Immature natural killer cell (primary cell): ENCODE data around the gene PRIMPOL. TPM values are rescaled to one million over a fixed set of nuclear protein-coding genes. Genes with fewer than 3 reads are reported as not detected.
"Not testable (repeated sequence)": the region's sequence is repeated elsewhere in the genome, so short reads cannot be mapped to it uniquely, and the experiment has no call there.

Experiments used
- DNase-seq, 3 donors: peaks; one replicate each; pipeline ENCODE4 v3.0.0; 2022; ENCODE audit warnings: mixed read lengths in 1 of 3
- H3K27ac Mint-ChIP-seq, 6 donors: one replicate each; pipeline ENCODE4 v1.8.0; 2020; ENCODE audit warnings: mixed read lengths in 6 of 6, mild to moderate bottlenecking in 5 of 6, inconsistent platforms in 4 of 6, moderate library complexity in 3 of 6
- H3K27me3 Mint-ChIP-seq, 3 donors: one replicate each; pipeline ENCODE4 v1.8.0; 2020 to 2021; ENCODE audit warnings: low read depth in 3 of 3, mild to moderate bottlenecking in 3 of 3, mixed read lengths in 3 of 3, moderate library complexity in 3 of 3, inconsistent platforms in 1 of 3
- H3K36me3 Mint-ChIP-seq, 3 donors: one replicate each; pipeline ENCODE4 v1.8.0; 2020; ENCODE audit warnings: mixed read lengths in 3 of 3, inconsistent platforms in 2 of 3, mild to moderate bottlenecking in 2 of 3
- H3K4me1 Mint-ChIP-seq, 2 donors: one replicate each; pipeline ENCODE4 v1.8.0; 2020; ENCODE audit warnings: inconsistent platforms in 2 of 2, mild to moderate bottlenecking in 2 of 2, mixed read lengths in 2 of 2, moderate library complexity in 1 of 2
- H3K4me3 Mint-ChIP-seq, 5 donors: one replicate each; pipeline ENCODE4 v1.8.0; 2020; ENCODE audit warnings: mild to moderate bottlenecking in 5 of 5, mixed read lengths in 5 of 5, inconsistent platforms in 3 of 5, moderate library complexity in 3 of 5
- H3K9me3 Mint-ChIP-seq, 6 donors: one replicate each; pipeline ENCODE4 v1.8.0; 2020; ENCODE audit warnings: mild to moderate bottlenecking in 6 of 6, mixed read lengths in 6 of 6, inconsistent platforms in 4 of 6, moderate library complexity in 3 of 6
- polyA plus RNA-seq, 3 donors: library from polyadenylated mRNA; unstranded; fragments of 300-500 nt; fragmentation: Illumina TruSeq; gene quantifications; one replicate each; pipeline ENCODE4 v1.2.3, GENCODE V29; 2021

The PRIMPOL gene
- polyA plus RNA-seq, 3 donors from 2014 or later: 16.9 to 37.8 (median 21.0) TPM

DNA sequence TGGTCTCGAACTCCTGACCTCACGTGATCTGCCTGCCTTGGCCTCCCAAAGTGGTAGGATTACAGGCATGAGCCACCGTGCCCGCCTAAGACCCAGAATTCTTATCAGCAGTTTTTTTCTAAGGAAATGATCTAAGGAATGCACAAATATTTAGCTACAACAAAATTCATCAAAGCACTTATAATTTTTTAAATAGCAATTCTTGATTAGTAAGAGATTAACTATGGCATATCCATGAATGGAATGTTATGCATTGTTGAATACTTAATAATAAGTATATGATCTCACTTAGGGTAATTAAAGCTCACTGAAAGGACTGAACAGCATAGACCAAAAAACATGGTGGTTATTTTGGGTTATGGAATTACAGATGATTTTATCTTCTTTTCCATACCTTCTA lies 66.0 kb downstream of the PRIMPOL start:
- H3K4me1 Mint-ChIP-seq: no peaks in the 10 kb centered on the region
- H3K4me3 Mint-ChIP-seq: no peak overlapping the region
- H3K36me3 Mint-ChIP-seq: peaks cover 12 to 19% (median 13%) of the 10 kb centered on the region in 3 donors
- peaks cover 3 to 7% (median 5%) of the 10 kb centered on the region in 6 donors for H3K9me3 Mint-ChIP-seq
- no peak for DNase-seq
- no peak overlapping the region for H3K27ac Mint-ChIP-seq
- H3K27me3 Mint-ChIP-seq: no peaks in the 10 kb centered on the region

GRCh38 chr4:184719407-184719806 lies 69.9 kb downstream of the PRIMPOL start:
- H3K27ac Mint-ChIP-seq: no peak overlapping the region
- no peaks in the 10 kb centered on the region for H3K4me1 Mint-ChIP-seq
- peaks cover 5 to 19% (median 12%) of the 10 kb centered on the region in 6 donors for H3K9me3 Mint-ChIP-seq
- H3K36me3 Mint-ChIP-seq: peaks cover 28 to 42% (median 35%) of the 10 kb centered on the region in 3 donors
- H3K4me3 Mint-ChIP-seq: no peak overlapping the region
- no peak for DNase-seq
- H3K27me3 Mint-ChIP-seq: no peaks in the 10 kb centered on the region

- no peak overlapping the region for H3K4me3 Mint-ChIP-seq
- peaks cover 32 to 46% (median 39%) of the 10 kb centered on the region in 3 donors for H3K36me3 Mint-ChIP-seq
- H3K27me3 Mint-ChIP-seq: peaks cover 0 to 2% (median 0%) of the 10 kb centered on the region in 3 donors
- DNase-seq: no peak
- H3K9me3 Mint-ChIP-seq: peaks cover 5 to 19% (median 12%) of the 10 kb centered on the region in 6 donors
- H3K4me1 Mint-ChIP-seq: no peaks in the 10 kb centered on the region
- H3K27ac Mint-ChIP-seq: no peak overlapping the region
Measured at GRCh38 chr4:184721254-184721653, 71.7 kb downstream of the PRIMPOL start.

GRCh38 chr4:184722798-184723197 lies 73.3 kb downstream of the PRIMPOL start:
- Mint-ChIP-seq H3K4me1 (no peaks in the 10 kb centered on the region), H3K9me3 (peaks cover 5 to 19% (median 12%) of the 10 kb centered on the region in 6 donors), H3K36me3 (peaks cover 29 to 43% (median 39%) of the 10 kb centered on the region in 3 donors), H3K4me3 (no peak overlapping the region), H3K27me3 (peaks cover 0 to 3% (median 0%) of the 10 kb centered on the region in 3 donors), H3K27ac (no peak overlapping the region)
- DNase-seq: no peak

DNA sequence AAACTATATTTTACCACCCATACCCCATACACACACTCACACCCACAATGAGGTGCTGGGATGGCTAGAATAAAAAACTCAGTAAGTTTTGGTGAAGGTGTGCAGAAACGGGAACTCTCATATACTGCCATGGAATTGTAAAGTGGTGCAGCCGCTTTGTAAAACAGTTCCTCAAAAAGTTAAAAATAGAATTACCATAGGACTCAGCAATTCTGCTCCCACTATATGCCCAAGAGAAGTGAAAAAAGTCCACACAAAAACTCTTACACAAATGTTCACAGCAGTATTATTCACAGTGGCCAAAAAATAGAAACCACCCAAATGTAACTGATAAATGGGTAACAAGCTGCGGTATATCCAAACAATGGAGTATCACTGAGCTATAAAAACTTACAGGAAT lies 77.9 kb downstream of the PRIMPOL start:
- no peaks in the 10 kb centered on the region for H3K9me3 Mint-ChIP-seq
- H3K4me3 Mint-ChIP-seq: no peak overlapping the region
- peaks cover 5 to 11% (median 11%) of the 10 kb centered on the region in 3 donors for H3K36me3 Mint-ChIP-seq
- peaks cover 0 to 3% (median 3%) of the 10 kb centered on the region in 3 donors for H3K27me3 Mint-ChIP-seq
- H3K27ac Mint-ChIP-seq: no peak overlapping the region
- peaks cover 0 to 2% of the 10 kb centered on the region in 2 donors for H3K4me1 Mint-ChIP-seq
- DNase-seq: no peak

- H3K4me1 Mint-ChIP-seq: peaks cover 7 to 11% of the 10 kb centered on the region in 2 donors
- H3K9me3 Mint-ChIP-seq: no peaks in the 10 kb centered on the region
- DNase-seq: no peak
- H3K27ac Mint-ChIP-seq: no peak overlapping the region
- H3K4me3 Mint-ChIP-seq: no peak overlapping the region
- H3K36me3 Mint-ChIP-seq: peaks cover 5% of the 10 kb centered on the region in 3 donors
- peaks cover 0 to 8% (median 3%) of the 10 kb centered on the region in 3 donors for H3K27me3 Mint-ChIP-seq
Measured at GRCh38 chr4:184728858-184729257, 79.3 kb downstream of the PRIMPOL start.

DNA sequence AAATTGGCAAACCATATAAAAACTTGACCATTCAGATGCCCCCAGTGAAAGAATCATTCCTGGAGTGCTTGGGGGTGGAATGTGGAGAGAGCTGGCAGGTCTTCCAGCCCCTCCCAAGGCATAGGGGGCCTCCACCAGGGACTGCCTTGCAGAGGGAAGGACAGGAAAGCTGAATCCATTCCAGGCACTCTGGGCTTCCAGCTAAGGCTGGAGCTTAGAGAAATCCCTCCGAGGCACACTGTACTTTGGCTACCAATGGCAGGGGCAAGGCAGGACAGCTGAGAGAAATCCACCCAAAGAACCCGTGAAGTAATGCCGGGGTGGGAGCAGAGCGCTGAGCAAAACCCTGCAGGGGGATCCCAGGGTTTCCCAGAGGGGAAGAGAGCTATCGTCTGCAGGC lies 80.4 kb downstream of the PRIMPOL start:
- Mint-ChIP-seq H3K9me3 (no peaks in the 10 kb centered on the region), H3K36me3 (no peaks in the 10 kb centered on the region), H3K27me3 (peaks cover 3 to 12% (median 4%) of the 10 kb centered on the region in 3 donors), H3K4me3 (no peak overlapping the region), H3K4me1 (peaks cover 16 to 17% of the 10 kb centered on the region in 2 donors), H3K27ac (no peak overlapping the region)
- DNase-seq: no peak

GRCh38 chr4:184731056-184731455 lies 81.5 kb downstream of the PRIMPOL start:
- no peak for DNase-seq
- peaks cover 16 to 17% of the 10 kb centered on the region in 2 donors for H3K4me1 Mint-ChIP-seq
- peak overlapping the region in 1 of 6 donors; percentile 34 for H3K27ac Mint-ChIP-seq
- no peaks in the 10 kb centered on the region for H3K9me3 Mint-ChIP-seq
- peaks cover 4 to 12% (median 5%) of the 10 kb centered on the region in 3 donors for H3K27me3 Mint-ChIP-seq
- no peak overlapping the region for H3K4me3 Mint-ChIP-seq
- no peaks in the 10 kb centered on the region for H3K36me3 Mint-ChIP-seq

DNA sequence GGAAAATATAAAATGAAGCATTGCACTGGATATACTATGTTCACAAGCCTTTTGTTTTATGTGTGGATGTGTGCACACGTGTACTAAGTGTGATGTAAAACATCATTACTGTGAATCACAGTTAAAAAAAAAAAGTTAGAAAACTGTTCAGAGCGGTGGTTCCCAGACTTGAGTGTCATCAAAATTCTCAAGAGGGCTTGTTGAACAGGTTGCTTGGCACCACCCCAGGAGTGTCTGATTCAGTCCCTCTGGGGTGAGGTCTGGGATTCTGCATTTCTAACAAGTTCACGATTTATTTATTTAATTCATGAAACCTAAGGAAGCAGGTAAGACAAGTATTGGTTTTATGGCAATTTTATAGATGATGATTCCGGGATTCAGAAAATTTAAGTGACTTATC lies 82.6 kb downstream of the PRIMPOL start:
- H3K27ac Mint-ChIP-seq: no peak overlapping the region
- H3K36me3 Mint-ChIP-seq: no peaks in the 10 kb centered on the region
- H3K27me3 Mint-ChIP-seq: peaks cover 4 to 9% (median 5%) of the 10 kb centered on the region in 3 donors
- H3K9me3 Mint-ChIP-seq: no peaks in the 10 kb centered on the region
- H3K4me3 Mint-ChIP-seq: peak overlapping the region; percentile 90 to 97 (median 92)
- DNase-seq: no peak
- H3K4me1 Mint-ChIP-seq: peaks cover 16 to 17% of the 10 kb centered on the region in 2 donors

DNA sequence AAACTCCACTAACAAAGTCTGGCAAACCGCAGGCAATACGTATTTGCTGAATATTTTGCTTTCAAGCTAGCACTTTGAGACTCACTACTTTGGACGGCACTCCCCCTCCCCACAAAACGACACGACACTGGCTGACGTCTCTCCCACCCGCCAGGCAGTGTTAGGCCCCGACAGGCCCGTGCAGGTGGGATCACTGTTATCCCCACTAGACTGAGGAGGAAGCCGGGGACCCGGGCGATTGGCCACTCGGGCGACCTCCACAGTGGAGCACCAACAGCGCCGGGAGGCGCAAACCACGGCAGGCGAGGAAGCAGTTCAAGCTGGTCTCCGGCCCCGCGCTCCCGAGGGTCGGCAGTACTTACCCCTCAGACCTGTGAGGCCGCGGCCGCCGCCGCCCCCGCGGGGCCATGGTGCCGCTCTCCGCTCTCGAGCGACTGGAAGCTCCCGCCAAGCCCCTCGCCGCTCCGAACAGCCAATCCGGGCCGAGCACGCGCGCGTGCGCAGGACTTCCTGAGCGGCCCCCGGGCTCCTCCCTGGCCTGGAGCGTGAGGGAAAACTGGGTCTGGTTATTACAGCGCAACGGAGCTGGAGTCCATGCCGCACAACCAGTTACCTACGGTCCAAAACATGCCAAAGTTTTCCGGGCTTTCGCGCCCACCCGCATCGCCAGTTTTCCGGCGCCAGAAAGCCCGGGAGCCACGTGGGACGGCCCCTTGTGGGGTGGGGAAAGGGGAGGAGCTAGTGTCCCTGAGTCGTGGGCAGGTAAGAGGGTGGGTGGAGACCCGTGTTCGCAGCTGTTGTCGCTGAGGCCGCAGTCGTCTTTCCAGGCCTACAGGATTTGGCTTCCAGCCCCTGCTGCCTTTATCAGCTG lies 84.4 kb downstream of the PRIMPOL start, which contains the start of gene CENPU:
TSS of gene CENPU (minus strand) at position 443 of the 871 bp plus-strand sequence. CDS start at position 409, 34 bp downstream.
- Mint-ChIP-seq H3K27ac (peak within 1 kb of the TSS; percentile 69 to 93 (median 84)), H3K4me1 (peaks cover 16 to 17% of the 10 kb centered on the region in 2 donors), H3K4me3 (peak within 1 kb of the TSS; percentile 90 to 97 (median 92)), H3K27me3 (peaks cover 4 to 9% (median 5%) of the 10 kb centered on the region in 3 donors), H3K36me3 (no peaks in the 10 kb centered on the region), H3K9me3 (no peaks in the 10 kb centered on the region)
- DNase-seq: peak; percentile 92 to 94 (median 93)

DNA sequence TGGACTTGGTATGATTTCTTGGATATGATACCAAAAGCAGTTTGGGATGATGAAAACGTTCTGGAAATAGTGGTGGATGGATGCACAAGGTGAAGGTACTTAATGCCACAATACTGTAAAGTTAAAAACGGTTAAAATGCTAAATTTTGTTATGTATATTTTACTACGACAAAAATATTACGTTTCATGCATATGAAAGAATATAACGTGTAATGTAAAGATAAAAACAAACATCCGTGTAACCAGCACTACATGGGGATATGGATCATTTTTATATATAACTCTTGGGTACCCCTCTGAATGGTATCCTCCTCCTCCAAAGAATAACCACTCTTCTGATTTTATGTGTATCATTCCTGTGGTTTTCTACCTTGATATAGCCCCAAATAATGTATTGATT lies 85.2 kb downstream of the PRIMPOL start:
- peaks cover 4 to 9% (median 5%) of the 10 kb centered on the region in 3 donors for H3K27me3 Mint-ChIP-seq
- H3K4me3 Mint-ChIP-seq: peak overlapping the region; percentile 90 to 97 (median 92)
- H3K9me3 Mint-ChIP-seq: no peaks in the 10 kb centered on the region

GRCh38 chr4:184739575-184739974 lies 90.0 kb downstream of the PRIMPOL start:
- not testable (repeated sequence) for H3K9me3 Mint-ChIP-seq, DNase-seq, H3K36me3 Mint-ChIP-seq, H3K27me3 Mint-ChIP-seq, H3K4me1 Mint-ChIP-seq, H3K4me3 Mint-ChIP-seq, H3K27ac Mint-ChIP-seq

More for the DNA sequence above, 85.2 kb downstream of the PRIMPOL start:
- Mint-ChIP-seq H3K4me1 (peaks cover 16 to 19% of the 10 kb centered on the region in 2 donors), H3K27ac (peak overlapping the region in 5 of 6 donors; percentile 73 to 93 (median 90)), H3K36me3 (no peaks in the 10 kb centered on the region)
- DNase-seq: no peak

- Mint-ChIP-seq H3K36me3 (no peaks in the 10 kb centered on the region), H3K4me3 (no peak overlapping the region), H3K27me3 (peaks cover 0 to 6% (median 0%) of the 10 kb centered on the region in 3 donors), H3K4me1 (peaks cover 3 to 5% of the 10 kb centered on the region in 2 donors), H3K9me3 (no peaks in the 10 kb centered on the region), H3K27ac (no peak overlapping the region)
- no peak for DNase-seq
Measured at GRCh38 chr4:184740980-184741391, 91.4 kb downstream of the PRIMPOL start.

- H3K27ac Mint-ChIP-seq, H3K9me3 Mint-ChIP-seq, H3K36me3 Mint-ChIP-seq, DNase-seq, H3K4me3 Mint-ChIP-seq, H3K27me3 Mint-ChIP-seq: not testable (repeated sequence)
- peaks cover 9 to 10% of the 10 kb centered on the region in 2 donors for H3K4me1 Mint-ChIP-seq
Measured at GRCh38 chr4:184741651-184742050, 92.1 kb downstream of the PRIMPOL start.
